ENCODE results near the gene FLNA.
A peak's percentile ranks its signal among the peaks of the same experiment; 100 is the strongest.
"Not testable (repeated sequence)": the region's sequence is repeated elsewhere in the genome, so short reads cannot be mapped to it uniquely, and the experiment has no call there.

The FLNA gene

GRCh38 chrX:154348646-154349358 is 25.6 kb downstream of the FLNA start:
- no peak overlapping the region for H3K4me3 ChIP-seq (ENCODE audit: control insufficient read depth, low read depth, low read length)
- DNase-seq (ENCODE audit: low read depth), result no peak
- no peak for TF ChIP-seq CTCF (conservative IDR thresholded peaks at IDR 0.05; ENCODE audit: control insufficient read depth, insufficient read depth, low read depth, low read length)

- peak; percentile 34 for DNase-seq (ENCODE audit: low read depth)
- no peak overlapping the region for H3K4me3 ChIP-seq (ENCODE audit: control insufficient read depth, low read depth, low read length)
- TF ChIP-seq CTCF (conservative IDR thresholded peaks at IDR 0.05; ENCODE audit: control insufficient read depth, insufficient read depth, low read depth, low read length), result no peak
Observed at GRCh38 chrX:154348114-154348531, 26.3 kb downstream of the FLNA start.

GRCh38 chrX:154343620-154344019 is 30.8 kb downstream of the FLNA start:
- not testable (repeated sequence) for DNase-seq (ENCODE audit: low read depth); H3K4me3 ChIP-seq (ENCODE audit: control insufficient read depth, low read depth, low read length)

GRCh38 chrX:154343063-154343462 is 31.4 kb downstream of the FLNA start:
- not testable (repeated sequence) for DNase-seq (ENCODE audit: low read depth)

GRCh38 chrX:154341399-154342298 is 32.8 kb downstream of the FLNA start:
- not testable (repeated sequence) for H3K4me3 ChIP-seq (ENCODE audit: control insufficient read depth, low read depth, low read length); DNase-seq (ENCODE audit: low read depth)

More at GRCh38 chrX:154343063-154343462, 31.4 kb downstream of the FLNA start:
- not testable (repeated sequence) for H3K4me3 ChIP-seq (ENCODE audit: control insufficient read depth, low read depth, low read length)

- DNase-seq (ENCODE audit: low read depth), result no peak
- no peak overlapping the region for H3K4me3 ChIP-seq (ENCODE audit: control insufficient read depth, low read depth, low read length)
- no peak for TF ChIP-seq CTCF (conservative IDR thresholded peaks at IDR 0.05; ENCODE audit: control insufficient read depth, insufficient read depth, low read depth, low read length)
Observed at GRCh38 chrX:154334496-154334895, 39.9 kb downstream of the FLNA start.

- DNase-seq (ENCODE audit: low read depth), result no peak
- TF ChIP-seq CTCF (conservative IDR thresholded peaks at IDR 0.05; ENCODE audit: control insufficient read depth, insufficient read depth, low read depth, low read length), result no peak
- no peak overlapping the region for H3K4me3 ChIP-seq (ENCODE audit: control insufficient read depth, low read depth, low read length)
Observed at GRCh38 chrX:154333837-154334271, 40.6 kb downstream of the FLNA start.

GRCh38 chrX:154333116-154333515 is 41.3 kb downstream of the FLNA start:
- DNase-seq (ENCODE audit: low read depth), result no peak
- no peak overlapping the region for H3K4me3 ChIP-seq (ENCODE audit: control insufficient read depth, low read depth, low read length)
- TF ChIP-seq CTCF (conservative IDR thresholded peaks at IDR 0.05; ENCODE audit: control insufficient read depth, insufficient read depth, low read depth, low read length), result no peak
